MM.1S (cell line): ENCODE data around the gene TPRN.

Source experiments
- CTCF ChIP-seq: fragments of 300-600 bp; sonication (generic); IDR thresholded peaks from 2 replicates; pipeline ENCODE4 v1.5.1; 2016; ENCODE audit warnings: antibody characterized with exemption, low read length, mixed read lengths
- EZH2 ChIP-seq: fragments of 300-600 bp; sonication (generic); optimal IDR thresholded peaks from 2 replicates; pipeline ENCODE3; 2017; ENCODE audit warnings: low read depth, mild to moderate bottlenecking, antibody characterized with exemption, low read length, mixed read lengths
- EZH2phosphoT487 ChIP-seq: fragments of 300-600 bp; sonication (generic); IDR thresholded peaks from 2 replicates; pipeline ENCODE4 v1.6.1; 2018; ENCODE audit warnings: antibody characterized with exemption, low read length

DNA sequence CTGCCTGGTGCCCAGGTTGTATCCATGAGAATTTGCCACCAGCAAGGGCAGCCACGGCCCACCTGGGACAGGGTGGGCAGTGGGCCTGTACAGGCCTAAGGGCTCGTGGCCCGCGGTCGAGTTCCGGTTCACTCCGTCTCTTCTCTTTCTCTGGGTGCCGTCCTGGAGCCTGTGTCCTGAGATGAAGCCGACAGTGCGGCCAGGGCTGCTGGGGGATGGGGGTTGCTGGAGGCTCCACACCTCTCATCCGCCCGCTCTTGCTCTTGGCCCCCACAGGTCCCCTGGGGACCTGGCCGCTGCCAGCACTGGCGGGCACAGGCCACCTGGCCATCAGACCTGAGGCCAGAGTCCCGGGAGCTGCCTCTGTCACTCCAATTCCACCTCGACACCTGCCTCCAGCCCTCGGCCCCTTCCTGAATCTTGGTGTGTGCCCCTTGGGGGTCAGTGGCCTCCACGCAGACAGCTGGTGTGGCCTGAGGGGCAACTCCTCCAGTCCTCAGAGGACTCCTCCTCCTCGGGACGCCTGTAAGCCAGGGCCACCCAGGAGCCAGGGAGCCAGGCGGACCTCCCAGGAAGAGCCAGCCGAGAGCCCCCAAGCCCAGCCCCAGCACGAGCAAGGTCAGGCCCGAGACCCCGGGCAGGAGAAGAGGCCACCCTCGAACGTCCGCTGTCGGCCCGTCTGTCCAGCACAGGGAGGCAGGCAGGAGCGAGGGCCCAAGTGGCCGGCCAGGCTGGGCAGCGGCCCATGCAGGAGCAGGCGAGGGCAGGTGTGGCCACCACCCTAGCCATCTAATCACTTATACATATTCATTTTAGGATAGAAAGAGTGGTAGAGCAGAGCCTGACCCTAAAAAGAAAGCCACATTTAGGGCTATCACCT, 35.9 kb downstream of the TPRN start:
- no peak for TF ChIP-seq CTCF
- TF ChIP-seq EZH2 = no peak
- TF ChIP-seq EZH2phosphoT487 = no peak
